HepG2 (cell line): ENCODE measurements around the gene NYAP1. TPM values are rescaled to one million over a fixed set of nuclear protein-coding genes. Genes with fewer than 3 reads are reported as not detected.

Experiments
- AKAP8 ChIP-seq: sonication (generic); formaldehyde crosslinking; IDR thresholded peaks from 2 replicates; pipeline ENCODE4 v1.5.1; 2020; ENCODE audit warnings: mild to moderate bottlenecking, missing genetic modification reagents
- CBFB ChIP-seq: sonication (generic); formaldehyde crosslinking; IDR thresholded peaks from 2 replicates; pipeline ENCODE4 v1.4.0; 2020; ENCODE audit warnings: missing genetic modification reagents
- FOXK1 ChIP-seq: sonication (generic); formaldehyde crosslinking; IDR thresholded peaks from 2 replicates; pipeline ENCODE4 v1.4.0; 2020; ENCODE audit warnings: low read depth, missing genetic modification reagents, borderline replicate concordance
- FOXO4 ChIP-seq: sonication (generic); formaldehyde crosslinking; conservative IDR thresholded peaks from 2 replicates; pipeline ENCODE4 v1.8.1; 2023; ENCODE audit warnings: missing genetic modification reagents
- GATAD2A ChIP-seq: IDR thresholded peaks from 2 replicates; pipeline ENCODE4 v1.6.1; 2016
- GTF3A ChIP-seq: sonication (generic); formaldehyde crosslinking; conservative IDR thresholded peaks from 2 replicates; pipeline ENCODE4 v1.4.0; 2020; ENCODE audit warnings: mild to moderate bottlenecking, missing genetic modification reagents
- KLF9 ChIP-seq: IDR thresholded peaks from 2 replicates; pipeline ENCODE4 v1.6.1; 2016; ENCODE audit warnings: low read depth
- MEIS1 ChIP-seq: sonication (generic); formaldehyde crosslinking; IDR thresholded peaks from 2 replicates; pipeline ENCODE4 v1.9.0; 2021; ENCODE audit warnings: mild to moderate bottlenecking, missing genetic modification reagents, moderate library complexity, borderline replicate concordance
- MTA1 ChIP-seq: sonication (generic); formaldehyde crosslinking; IDR thresholded peaks from 2 replicates; pipeline ENCODE4 v1.4.0; 2020; ENCODE audit warnings: missing genetic modification reagents, mild to moderate bottlenecking, borderline replicate concordance
- NFKBIZ ChIP-seq: IDR thresholded peaks from 2 replicates; pipeline ENCODE4 v1.6.1; 2018; ENCODE audit warnings: missing genetic modification reagents, missing compliant biosample characterization
- SMYD3 ChIP-seq: sonication (generic); formaldehyde crosslinking; IDR thresholded peaks from 2 replicates; pipeline ENCODE4 v1.8.1; 2023; ENCODE audit warnings: mild to moderate bottlenecking, missing genetic modification reagents
- SNAPC5 ChIP-seq: sonication (generic); formaldehyde crosslinking; IDR thresholded peaks from 2 replicates; pipeline ENCODE4 v1.8.1; 2023; ENCODE audit warnings: mild to moderate bottlenecking, missing genetic modification reagents, borderline replicate concordance
- SSRP1 ChIP-seq: IDR thresholded peaks from 2 replicates; pipeline ENCODE4 v1.6.1; 2016; ENCODE audit warnings: control low read depth
- YEATS4 ChIP-seq: sonication (generic); formaldehyde crosslinking; IDR thresholded peaks from 2 replicates; pipeline ENCODE4 v1.4.0; 2020; ENCODE audit warnings: missing genetic modification reagents, borderline replicate concordance
- ZBTB20 ChIP-seq: sonication (generic); formaldehyde crosslinking; IDR thresholded peaks from 2 replicates; pipeline ENCODE4 v1.8.1; 2023; ENCODE audit warnings: missing genetic modification reagents, low read depth, mild to moderate bottlenecking, borderline replicate concordance
- ZNF180 ChIP-seq: sonication (generic); formaldehyde crosslinking; IDR thresholded peaks from 2 replicates; pipeline ENCODE4 v1.4.0; 2020; ENCODE audit warnings: low read depth, missing genetic modification reagents, borderline replicate concordance
- ZNF260 ChIP-seq: sonication (generic); formaldehyde crosslinking; IDR thresholded peaks from 2 replicates; pipeline ENCODE4 v1.4.0; 2020; ENCODE audit warnings: missing genetic modification reagents, low read depth, mild to moderate bottlenecking, borderline replicate concordance
- ZNF276 ChIP-seq: sonication (generic); formaldehyde crosslinking; IDR thresholded peaks from 2 replicates; pipeline ENCODE4 v1.4.0; 2020; ENCODE audit warnings: mild to moderate bottlenecking, low read depth, missing genetic modification reagents
- ZNF292 ChIP-seq: sonication (generic); formaldehyde crosslinking; IDR thresholded peaks from 2 replicates; pipeline ENCODE4 v1.8.1; 2022; ENCODE audit warnings: mild to moderate bottlenecking, low read depth, missing genetic modification reagents, borderline replicate concordance
- ZNF354B ChIP-seq: sonication (generic); formaldehyde crosslinking; IDR thresholded peaks from 2 replicates; pipeline ENCODE4 v1.8.0; 2022; ENCODE audit warnings: mild to moderate bottlenecking, missing genetic modification reagents
- ZNF44 ChIP-seq: sonication (generic); formaldehyde crosslinking; IDR thresholded peaks from 2 replicates; pipeline ENCODE4 v1.5.1; 2020; ENCODE audit warnings: mild to moderate bottlenecking, missing genetic modification reagents
- ZNF543 ChIP-seq: sonication (generic); formaldehyde crosslinking; IDR thresholded peaks from 2 replicates; pipeline ENCODE4 v1.4.0; 2020; ENCODE audit warnings: mild to moderate bottlenecking, missing genetic modification reagents
- ZNF556 ChIP-seq: sonication (generic); formaldehyde crosslinking; IDR thresholded peaks from 2 replicates; pipeline ENCODE4 v1.4.0; 2020; ENCODE audit warnings: mild to moderate bottlenecking, missing genetic modification reagents, borderline replicate concordance
- ZNF839 ChIP-seq: sonication (generic); formaldehyde crosslinking; IDR thresholded peaks from 2 replicates; pipeline ENCODE4 v1.4.0; 2020; ENCODE audit warnings: missing genetic modification reagents, mild to moderate bottlenecking, borderline replicate concordance
- ZNF878 ChIP-seq: sonication (generic); formaldehyde crosslinking; IDR thresholded peaks from 2 replicates; pipeline ENCODE4 v1.8.1; 2023; ENCODE audit warnings: mild to moderate bottlenecking, missing genetic modification reagents, moderate library complexity
- ZSCAN20 ChIP-seq: sonication (generic); formaldehyde crosslinking; IDR thresholded peaks from 2 replicates; pipeline ENCODE4 v1.4.0; 2020; ENCODE audit warnings: missing genetic modification reagents, mild to moderate bottlenecking, borderline replicate concordance
- polyA plus RNA-seq, 8 experiments: library from polyadenylated mRNA; depleted of rRNA in 3 of 8; stranded (reverse) in 7 of 8; unstranded in 1 of 8; fragments of >200 nt; fragmentation: Illumina TruSeq in 4 of 8; extraction: Trizol in 4 of 8; gene quantifications; 2 replicates each; pipeline versions ENCODE4 v1.2.1 to v1.2.3, GENCODE V29; 2011 to 2016; ENCODE audit warnings: low read depth in 4 of 8, missing spikeins in 1 of 8, mixed read lengths in 1 of 8; ENCODE audit not compliant: insufficient read depth in 1 of 8
- total RNA-seq, 5 experiments: library from RNA; depleted of rRNA; stranded (reverse); fragments of >200 nt; fragmentation: Illumina TruSeq; extraction: Trizol; gene quantifications; 2 replicates each; pipeline ENCODE4 v1.2.3, GENCODE V29; 2016; ENCODE audit warnings: low read depth in 1 of 5

NYAP1 gene
- total and polyA plus RNA-seq, 2 of the 13 experiments (the other 11 are each of a cell fraction or from before 2014, with no cell fraction given), result 0.15 to 0.46 TPM

DNA sequence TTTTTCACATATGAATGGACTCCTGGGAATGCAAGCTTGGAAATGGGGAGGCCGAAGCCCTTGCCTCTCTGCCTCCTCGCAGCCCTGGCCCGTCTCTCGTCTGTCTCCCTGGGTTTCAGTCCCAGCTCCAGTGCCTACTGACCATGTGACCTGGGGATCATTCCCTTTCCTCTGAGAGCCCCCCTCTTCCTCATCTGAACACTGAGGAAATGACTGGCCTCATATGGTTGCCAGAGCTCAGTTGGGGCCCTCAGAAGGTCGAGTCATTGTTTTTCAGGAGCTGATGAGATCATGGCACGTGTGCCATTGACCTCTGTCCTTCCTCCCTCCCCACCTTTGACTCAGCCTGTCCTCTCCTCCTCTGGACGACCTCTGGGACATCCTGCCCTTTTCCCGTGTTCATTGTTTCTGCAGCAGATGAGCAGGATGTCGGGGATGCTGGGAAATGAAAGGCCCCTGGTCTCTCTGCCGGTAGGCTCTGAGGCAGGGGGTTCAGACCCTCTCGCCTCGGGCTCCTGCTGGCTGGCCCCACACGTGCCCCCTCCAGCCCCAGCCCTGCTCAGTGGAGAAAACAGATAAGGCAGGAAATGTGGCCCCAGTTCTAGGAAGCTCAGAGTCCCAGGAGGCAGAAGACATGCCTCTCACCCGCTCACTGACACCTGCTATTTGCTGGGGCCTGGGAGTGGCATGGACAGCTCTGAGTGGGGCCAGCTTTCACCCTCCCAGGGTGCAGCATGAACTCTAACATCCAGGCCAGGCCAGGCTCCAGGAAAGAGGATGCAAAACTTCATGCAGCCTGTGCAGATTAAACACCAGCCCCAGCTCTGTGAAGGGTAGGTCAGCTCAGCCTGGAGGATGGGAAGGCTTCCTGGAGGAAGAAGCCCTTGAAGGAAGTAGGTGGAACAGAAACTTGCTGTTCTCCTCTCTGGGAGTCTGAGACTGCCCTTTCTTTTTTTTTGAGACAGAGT, 39.1 kb upstream of the NYAP1 start (continued):
- TF ChIP-seq SNAPC5 (CRISPR knock-in tag), result peak; percentile 71; the same call in 1 of the 2 replicates
- 0 out of 2 replicates have a peak, but pooled peaks have one; percentile 79 for TF ChIP-seq AKAP8 (CRISPR knock-in tag)
- no peak for TF ChIP-seq ZNF839 (CRISPR knock-in tag)
- TF ChIP-seq KLF9 (CRISPR knock-in tag), result 0 out of 2 replicates have a peak, but pooled peaks have one; percentile 75
- TF ChIP-seq FOXK1 (CRISPR knock-in tag), result peak; percentile 70; the same call in 1 of the 2 replicates
- TF ChIP-seq ZNF354B, result no peak
- TF ChIP-seq FOXO4, result 0 out of 2 replicates have a peak, but pooled peaks have one; percentile 90
- TF ChIP-seq YEATS4 (CRISPR knock-in tag), result peak; percentile 52; the same call in 1 of the 2 replicates
- no peak for TF ChIP-seq SMYD3 (CRISPR knock-in tag)
- peak; percentile 84 for TF ChIP-seq GATAD2A (CRISPR knock-in tag)
- no peak for TF ChIP-seq CBFB (CRISPR knock-in tag)
- peak; percentile 83; the same call in 1 of the 2 replicates for TF ChIP-seq ZBTB20 (CRISPR knock-in tag)
- TF ChIP-seq GTF3A, result no peak
- no peak for TF ChIP-seq ZNF260 (CRISPR knock-in tag)
- TF ChIP-seq ZNF180 (CRISPR knock-in tag), result no peak
- TF ChIP-seq ZNF276, result 0 out of 2 replicates have a peak, but pooled peaks have one; percentile 48
- 0 out of 2 replicates have a peak, but pooled peaks have one; percentile 41 for TF ChIP-seq ZNF543
- peak; percentile 73 for TF ChIP-seq ZNF556 (CRISPR knock-in tag)
- 0 out of 2 replicates have a peak, but pooled peaks have one; percentile 49 for TF ChIP-seq ZNF44 (CRISPR knock-in tag)
- peak; percentile 73 for TF ChIP-seq ZNF878 (CRISPR knock-in tag)
- TF ChIP-seq ZNF292 (CRISPR knock-in tag), result peak; percentile 60; the same call in 1 of the 2 replicates
- peak; percentile 89; the same call in 1 of the 2 replicates for TF ChIP-seq MTA1 (CRISPR knock-in tag)
- TF ChIP-seq MEIS1 (CRISPR knock-in tag), result peak; percentile 57; the same call in 1 of the 2 replicates
- TF ChIP-seq NFKBIZ (CRISPR knock-in tag), result peak; percentile 86; the same call in 1 of the 2 replicates
- TF ChIP-seq SSRP1, result no peak
- no peak for TF ChIP-seq ZSCAN20 (CRISPR knock-in tag)
